H1 (cell line): ENCODE data around the gene NOS1AP. TPM values are rescaled to one million over a fixed set of nuclear protein-coding genes. Genes with fewer than 3 reads are reported as not detected.

Experiments used
- CTCF ChIA-PET: fragments of 300-600 bp; sonication (Branson Sonifier 250); formaldehyde crosslinking; loops from one replicate; lab custom pipeline; 2021; ENCODE audit not compliant: partially characterized antibody; lab: Charles Lee
- POLR2A ChIA-PET: fragments of 300-600 bp; sonication (Branson Sonifier 250); formaldehyde crosslinking; loops from one replicate; lab custom pipeline; 2021; ENCODE audit warnings: inconsistent platforms; ENCODE audit not compliant: partially characterized antibody; lab: Charles Lee
- DNase-seq, 2 experiments: peaks; one replicate each; pipeline versions ENCODE4 v3.0.0 to v3.0.0-alpha.2; 2010 to 2022; ENCODE audit warnings: low spot score in 2 of 2, low read depth in 1 of 2, mixed read lengths in 1 of 2
- FAIRE-seq: peaks from 2 replicates; lab custom pipeline; 2011; peaks lifted over from hg19 to GRCh38; lab: Jason Lieb, UNC
- H2AFZ ChIP-seq: 2 replicates; pipeline ENCODE4 v1.8.1; 2012; ENCODE audit warnings: low read length, inconsistent platforms
- H2AK5ac ChIP-seq: 2 replicates; pipeline ENCODE4 v1.6.1; 2013; ENCODE audit warnings: low read depth, low read length
- H2BK120ac ChIP-seq: replicated peaks from 2 replicates; pipeline ENCODE3; 2013; ENCODE audit warnings: low read depth, low read length, inconsistent platforms
- H2BK12ac ChIP-seq: 2 replicates; pipeline ENCODE4 v1.6.1; 2013; ENCODE audit warnings: low read depth, low read length
- H2BK15ac ChIP-seq: 2 replicates; pipeline ENCODE4 v1.6.1; 2013; ENCODE audit warnings: low read length
- H2BK20ac ChIP-seq: 2 replicates; pipeline ENCODE4 v1.6.1; 2013; ENCODE audit warnings: low read length
- H2BK5ac ChIP-seq: 2 replicates; pipeline ENCODE4 v1.6.1; 2013; ENCODE audit warnings: low read depth, low read length
- H3K14ac ChIP-seq: 2 replicates; pipeline ENCODE4 v1.6.1; 2013; ENCODE audit warnings: inconsistent platforms; ENCODE audit not compliant: insufficient read length
- H3K18ac ChIP-seq: 2 replicates; pipeline ENCODE4 v1.6.1; 2013; ENCODE audit warnings: low read length; ENCODE audit errors: extremely low read depth
- H3K23ac ChIP-seq: 2 replicates; pipeline ENCODE4 v1.6.1; 2013; ENCODE audit warnings: inconsistent platforms; ENCODE audit not compliant: insufficient read length
- H3K23me2 ChIP-seq: 2 replicates; pipeline ENCODE4 v1.6.1; 2013; ENCODE audit warnings: low read depth, low read length
- H3K27ac ChIP-seq: 2 replicates; pipeline ENCODE4 v1.6.1; 2011; ENCODE audit warnings: low read depth, low read length, inconsistent platforms
- H3K27me3 ChIP-seq, 4 experiments: replicated peaks in 1 of 4; 1 replicate in 1 of 4; 2 replicates in 3 of 4; pipeline versions ENCODE4 v1.6.1 to v1.8.1; 2011 to 2013; ENCODE audit warnings: low read length in 3 of 4, mild to moderate bottlenecking in 3 of 4, inconsistent platforms in 2 of 4, mixed read lengths in 2 of 4, moderate library complexity in 1 of 4; ENCODE audit not compliant: control insufficient read depth in 3 of 4, insufficient read depth in 3 of 4; ENCODE audit errors: extremely low read depth in 1 of 4
- H3K36me3 ChIP-seq, 4 experiments: 2 replicates each; pipeline versions ENCODE4 v1.6.1 to v1.8.1; 2011 to 2013; ENCODE audit warnings: mild to moderate bottlenecking in 4 of 4, low read length in 3 of 4, moderate library complexity in 2 of 4, control low read depth in 1 of 4, inconsistent platforms in 1 of 4; ENCODE audit not compliant: insufficient read depth in 4 of 4, control insufficient read depth in 2 of 4
- H3K4ac ChIP-seq: replicated peaks from 2 replicates; pipeline ENCODE3; 2013; ENCODE audit warnings: low read length, low read depth, mixed read lengths, inconsistent platforms; ENCODE audit not compliant: insufficient read length
- H3K4me1 ChIP-seq, 4 experiments: replicated peaks in 1 of 4; 1 replicate in 1 of 4; 2 replicates in 3 of 4; pipeline versions ENCODE4 v1.6.1 to v1.8.1; 2011 to 2013; ENCODE audit warnings: low read length in 3 of 4, inconsistent platforms in 2 of 4, mixed read lengths in 1 of 4; ENCODE audit not compliant: insufficient read depth in 4 of 4, control insufficient read depth in 3 of 4
- H3K4me2 ChIP-seq, 2 experiments: 2 replicates each; pipeline versions ENCODE4 v1.6.1 to v1.8.1; 2011 to 2013; ENCODE audit warnings: low read depth in 2 of 2, low read length in 2 of 2, control low read depth in 1 of 2, inconsistent platforms in 1 of 2, mild to moderate bottlenecking in 1 of 2; ENCODE audit not compliant: insufficient read depth in 1 of 2
- H3K4me3 ChIP-seq, 4 experiments: fragments of 200-600, 300-600 bp in 1 of 4; sonication (generic), shearing (Covaris generic), sonication (Bioruptor Twin) in 1 of 4; 2 replicates each; pipeline versions ENCODE4 v1.5.1 to v1.8.1; 2011 to 2016; ENCODE audit warnings: low read length in 4 of 4, low read depth in 3 of 4, control low read depth in 2 of 4, inconsistent platforms in 2 of 4, mild to moderate bottlenecking in 2 of 4, mixed read lengths in 1 of 4, moderate library complexity in 1 of 4; ENCODE audit not compliant: insufficient read depth in 2 of 4; ENCODE audit errors: extremely low read depth in 1 of 4
- H3K56ac ChIP-seq: replicated peaks from 2 replicates; pipeline ENCODE3; 2013; ENCODE audit warnings: low read depth, mild to moderate bottlenecking, mixed read lengths, low read length, inconsistent platforms; ENCODE audit not compliant: insufficient read length
- H3K79me1 ChIP-seq: 2 replicates; pipeline ENCODE4 v1.6.1; 2013; ENCODE audit warnings: low read depth, low read length, control low read depth
- H3K79me2 ChIP-seq, 2 experiments: 2 replicates each; pipeline versions ENCODE4 v1.6.1 to v1.8.1; 2012 to 2013; ENCODE audit warnings: low read length in 2 of 2, mild to moderate bottlenecking in 2 of 2, inconsistent platforms in 1 of 2; ENCODE audit not compliant: insufficient read depth in 2 of 2, control insufficient read depth in 1 of 2
- H3K9ac ChIP-seq, 4 experiments: replicated peaks in 1 of 4; 1 replicate in 1 of 4; 2 replicates in 3 of 4; pipeline versions ENCODE4 v1.6.1 to v1.8.1; 2011 to 2013; ENCODE audit warnings: low read depth in 3 of 4, low read length in 3 of 4, control low read depth in 2 of 4, mild to moderate bottlenecking in 2 of 4, moderate library complexity in 2 of 4, inconsistent platforms in 1 of 4; ENCODE audit errors: extremely low read depth in 1 of 4
- H3K9me3 ChIP-seq, 2 experiments: 2 replicates each; pipeline versions ENCODE4 v1.6.1 to v1.8.1; 2012 to 2013; ENCODE audit warnings: mild to moderate bottlenecking in 2 of 2, moderate library complexity in 2 of 2, control low read depth in 1 of 2, inconsistent platforms in 1 of 2, low read depth in 1 of 2, low read length in 1 of 2, mixed read lengths in 1 of 2; ENCODE audit not compliant: insufficient read depth in 2 of 2
- H4K20me1 ChIP-seq, 2 experiments: replicated peaks in 1 of 2; 2 replicates each; pipeline versions ENCODE3 to v1.8.1; 2011 to 2013; ENCODE audit warnings: inconsistent platforms in 2 of 2, low read length in 2 of 2, mild to moderate bottlenecking in 1 of 2; ENCODE audit not compliant: insufficient read depth in 2 of 2, control insufficient read depth in 1 of 2
- H4K5ac ChIP-seq: 2 replicates; pipeline ENCODE4 v1.6.1; 2013; ENCODE audit warnings: low read length, low read depth, mixed read lengths, inconsistent platforms; ENCODE audit not compliant: insufficient read length
- H4K8ac ChIP-seq: 2 replicates; pipeline ENCODE4 v1.8.0; 2013; ENCODE audit warnings: mild to moderate bottlenecking, moderate library complexity, low read length, inconsistent platforms; ENCODE audit not compliant: insufficient read depth; ENCODE audit errors: extremely low read depth
- H4K91ac ChIP-seq: replicated peaks from 2 replicates; pipeline ENCODE3; 2013; ENCODE audit warnings: low read length, mixed read lengths, inconsistent platforms; ENCODE audit not compliant: insufficient read length
- MAFK ChIP-seq: IDR thresholded peaks from 2 replicates; pipeline ENCODE4 v1.6.1; 2012; ENCODE audit warnings: low read depth, mild to moderate bottlenecking, improper control_type of control experiment, low read length
- SAP30 ChIP-seq: fragments of 300-600 bp; sonication (generic); IDR thresholded peaks from 2 replicates; pipeline ENCODE4 v1.7.1; 2012; ENCODE audit warnings: low read length, moderate library complexity, mild to moderate bottlenecking, inconsistent platforms; ENCODE audit not compliant: insufficient read depth, insufficient replicate concordance
- WGBS, 2 experiments: shearing (Covaris generic) in 1 of 2; methylation state at CpG; one replicate each; pipeline versions ENCODE4 v1.1.6 to v1.1.7; 2013 to 2015; ENCODE audit warnings: low lambda C conversion rate in 2 of 2, mixed read lengths in 2 of 2, inconsistent platforms in 1 of 2, low coverage in 1 of 2, missing lambda C conversion rate in 1 of 2; ENCODE audit not compliant: insufficient replicate concordance in 2 of 2, insufficient coverage in 1 of 2, insufficient read length in 1 of 2; ENCODE audit errors: extremely low coverage in 1 of 2, missing lambda C conversion rate in 1 of 2; 5-methylcytosine and 5-hydroxymethylcytosine counted together
- polyA plus RNA-seq, 7 experiments: library from polyadenylated mRNA; depleted of rRNA in 3 of 7; stranded (reverse) in 5 of 7; unstranded in 2 of 7; fragments of >200 nt in 5 of 7; fragments of 200-250 nt in 2 of 7; gene quantifications; 1 replicate in 5 of 7; 2 replicates in 1 of 7; 4 replicates in 1 of 7; pipeline versions ENCODE4 v1.2.1 to v1.2.3, GENCODE V29; 2011 to 2013; ENCODE audit warnings: missing spikeins in 2 of 7, mixed read lengths in 2 of 7
- total RNA-seq: library from RNA; stranded (reverse); fragmentation: NEBNext Ultra II Directional; extraction: Animal tissue kit (Norgen Biotek cat#: 25700); gene quantifications from 2 replicates; pipeline ENCODE4 v1.2.1, GENCODE V29; 2021
- TF ChIP-seq, protein P1 (sequence below): IDR thresholded peaks from 2 replicates; pipeline ENCODE4 v1.6.1; 2012; ENCODE audit warnings: inconsistent platforms

Gene NOS1AP
- total and polyA plus RNA-seq, 2 of the 8 experiments (the other 6 are each of a cell fraction or from before 2014, with no cell fraction given): 2.4 to 12.1 TPM

- Histone ChIP-seq H3K79me1 (no peaks in the 10 kb centered on the region), H2AK5ac (no peak overlapping the region)
- POLR2A ChIA-PET: no interaction called here
These were observed 116.0 kb downstream of the NOS1AP start for GRCh38 chr1:162185314-162186025.

More at GRCh38 chr1:162185314-162186025, 116.0 kb downstream of the NOS1AP start:
- Histone ChIP-seq H3K27ac (no peak overlapping the region), H3K4me1 (peaks cover 0 to 8% (median 3%) of the 10 kb centered on the region in 4 experiments; a peak in 3 of 7 replicates), H3K79me2 (0 out of 4 replicates have a peak, but pooled peaks cover 0 to 11% of the 10 kb centered on the region in 2 experiments), H3K36me3 (no peaks in the 10 kb centered on the region; a peak in 1 of 8 replicates), H3K4ac (no peak overlapping the region), H3K9ac (no peak overlapping the region), H3K4me3 (no peak overlapping the region), H4K20me1 (no peaks in the 10 kb centered on the region), H2BK5ac (no peak overlapping the region), H3K18ac (no peak overlapping the region), H2BK20ac (no peak overlapping the region), H4K5ac (no peak overlapping the region), H2AFZ (no peak overlapping the region), H3K4me2 (no peak overlapping the region), H3K14ac (no peak overlapping the region), H3K23me2 (no peaks in the 10 kb centered on the region), H2BK12ac (no peak overlapping the region), H3K9me3 (peaks cover 0 to 3% of the 10 kb centered on the region in 2 experiments; a peak in 1 of 4 replicates), H2BK120ac (no peak overlapping the region), H4K91ac (no peak overlapping the region), H3K27me3 (no peaks in the 10 kb centered on the region), H2BK15ac (no peak overlapping the region), H3K56ac (no peak overlapping the region), H3K23ac (no peak overlapping the region), H4K8ac (no peak overlapping the region)
- WGBS, 2 experiments: 50% methylated on average over 4 of the region's 4 CpGs; no CpG with 5 or more reads in 1 of the 2 experiments
- CTCF ChIA-PET: interaction anchor here (1.0 to 2.1 kb wide), 5 partner anchors 9 to 200 kb away, joined by 3 to 6 read pairs (median 3); no protein-coding TSS in a partner anchor
- no peak for FAIRE-seq
- peak; percentile 96 for TF ChIP-seq MAFK
- TF ChIP-seq SAP30: no peak
- TF ChIP-seq, protein P1, sequence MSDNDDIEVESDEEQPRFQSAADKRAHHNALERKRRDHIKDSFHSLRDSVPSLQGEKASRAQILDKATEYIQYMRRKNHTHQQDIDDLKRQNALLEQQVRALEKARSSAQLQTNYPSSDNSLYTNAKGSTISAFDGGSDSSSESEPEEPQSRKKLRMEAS: no peak
- no peak for DNase-seq
